BE2C (cell line): Measurements from ENCODE around the gene TMEM121B.

ENCODE experiments used
- DNase-seq: peaks from one replicate; pipeline ENCODE4 v3.0.0-alpha.2; 2020
- H3K27me3 ChIP-seq: fragments of 250-450 bp; sonication (Bioruptor Pico); 2 replicates; pipeline ENCODE4 v1.5.1; 2020; ENCODE audit warnings: mild to moderate bottlenecking
- H3K36me3 ChIP-seq: fragments of 250-450 bp; sonication (Bioruptor Pico); 2 replicates; pipeline ENCODE4 v1.5.1; 2020; ENCODE audit warnings: mild to moderate bottlenecking
- H3K4me1 ChIP-seq: fragments of 250-450 bp; sonication (Bioruptor Pico); 2 replicates; pipeline ENCODE4 v1.5.1; 2020
- H3K4me3 ChIP-seq: 2 replicates; pipeline ENCODE4 v1.5.1; 2011; ENCODE audit warnings: low read depth, low read length
- H3K9me3 ChIP-seq: fragments of 250-450 bp; sonication (Bioruptor Pico); 2 replicates; pipeline ENCODE4 v1.5.1; 2020
- TF ChIP-seq, protein P1 (sequence below): IDR thresholded peaks from 2 replicates; pipeline ENCODE4 v1.5.1; 2012; ENCODE audit warnings: mild to moderate bottlenecking, low read depth, low read length

TMEM121B gene

DNA sequence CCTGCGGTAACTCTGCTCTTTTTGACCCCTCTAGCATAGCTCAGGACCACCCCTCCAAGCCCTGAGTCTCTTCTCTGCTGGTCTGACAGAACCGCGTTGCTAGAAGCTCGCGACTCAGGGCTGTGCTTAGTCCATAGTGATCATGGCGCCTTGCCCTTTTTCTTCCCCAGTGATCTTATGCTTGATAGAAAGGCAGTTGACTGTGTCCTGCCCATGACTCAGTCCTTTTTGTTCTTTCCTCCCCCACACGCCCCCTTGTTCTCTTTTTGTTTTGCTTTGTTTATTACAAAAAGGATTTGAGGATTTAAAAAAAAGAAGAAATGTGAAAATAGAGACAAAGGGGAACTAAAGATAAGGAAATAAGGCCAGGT is 18.9 kb downstream of the TMEM121B start:
- DNase-seq, result no peak
- Histone ChIP-seq H3K36me3 (no peaks in the 10 kb centered on the region), H3K9me3 (no peaks in the 10 kb centered on the region), H3K4me1 (no peaks in the 10 kb centered on the region), H3K27me3 (no peaks in the 10 kb centered on the region), H3K4me3 (no peak overlapping the region)
- TF ChIP-seq, protein P1, sequence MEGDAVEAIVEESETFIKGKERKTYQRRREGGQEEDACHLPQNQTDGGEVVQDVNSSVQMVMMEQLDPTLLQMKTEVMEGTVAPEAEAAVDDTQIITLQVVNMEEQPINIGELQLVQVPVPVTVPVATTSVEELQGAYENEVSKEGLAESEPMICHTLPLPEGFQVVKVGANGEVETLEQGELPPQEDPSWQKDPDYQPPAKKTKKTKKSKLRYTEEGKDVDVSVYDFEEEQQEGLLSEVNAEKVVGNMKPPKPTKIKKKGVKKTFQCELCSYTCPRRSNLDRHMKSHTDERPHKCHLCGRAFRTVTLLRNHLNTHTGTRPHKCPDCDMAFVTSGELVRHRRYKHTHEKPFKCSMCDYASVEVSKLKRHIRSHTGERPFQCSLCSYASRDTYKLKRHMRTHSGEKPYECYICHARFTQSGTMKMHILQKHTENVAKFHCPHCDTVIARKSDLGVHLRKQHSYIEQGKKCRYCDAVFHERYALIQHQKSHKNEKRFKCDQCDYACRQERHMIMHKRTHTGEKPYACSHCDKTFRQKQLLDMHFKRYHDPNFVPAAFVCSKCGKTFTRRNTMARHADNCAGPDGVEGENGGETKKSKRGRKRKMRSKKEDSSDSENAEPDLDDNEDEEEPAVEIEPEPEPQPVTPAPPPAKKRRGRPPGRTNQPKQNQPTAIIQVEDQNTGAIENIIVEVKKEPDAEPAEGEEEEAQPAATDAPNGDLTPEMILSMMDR, result no peak

DNA sequence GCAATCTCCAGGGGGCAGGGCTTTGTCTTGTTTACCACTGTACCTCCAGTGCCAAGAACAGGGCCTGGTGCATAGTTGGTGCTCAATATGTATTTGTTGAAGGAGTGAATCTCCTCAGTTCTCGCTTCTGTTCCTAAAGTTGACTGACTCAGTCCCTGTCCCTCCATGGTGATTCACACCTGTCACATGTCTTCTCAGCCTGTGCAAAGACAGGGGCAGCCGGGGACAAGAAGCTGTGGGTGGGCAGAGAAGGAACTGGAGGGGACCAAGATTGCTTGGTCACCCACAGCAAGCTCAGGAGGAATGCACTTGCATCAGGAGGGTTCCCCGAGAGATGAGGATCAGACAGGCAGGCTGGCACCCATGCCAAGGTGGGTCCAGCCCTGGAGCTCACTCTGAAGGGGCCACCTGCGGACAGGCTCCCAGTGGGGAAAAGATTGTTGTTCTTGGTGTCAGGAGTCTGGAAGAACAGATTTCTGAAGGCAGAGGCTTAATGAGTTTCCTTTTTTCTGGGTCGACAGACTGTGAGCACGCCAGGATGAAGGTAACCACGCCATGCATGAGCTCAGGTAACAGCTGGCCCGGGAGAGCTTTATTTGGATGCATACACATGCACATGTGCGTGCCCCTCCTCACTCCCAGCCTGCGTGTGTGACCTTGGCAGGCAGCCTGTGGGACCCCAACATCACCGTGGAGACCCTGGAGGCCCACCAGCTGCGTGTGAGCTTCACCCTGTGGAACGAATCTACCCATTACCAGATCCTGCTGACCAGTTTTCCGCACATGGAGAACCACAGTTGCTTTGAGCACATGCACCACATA is 19.5 kb downstream of the TMEM121B start:
- Histone ChIP-seq H3K4me3 (no peak overlapping the region), H3K4me1 (no peaks in the 10 kb centered on the region), H3K27me3 (no peaks in the 10 kb centered on the region), H3K36me3 (no peaks in the 10 kb centered on the region), H3K9me3 (no peaks in the 10 kb centered on the region)
- TF ChIP-seq, protein P1, result no peak
- DNase-seq, result no peak

DNA sequence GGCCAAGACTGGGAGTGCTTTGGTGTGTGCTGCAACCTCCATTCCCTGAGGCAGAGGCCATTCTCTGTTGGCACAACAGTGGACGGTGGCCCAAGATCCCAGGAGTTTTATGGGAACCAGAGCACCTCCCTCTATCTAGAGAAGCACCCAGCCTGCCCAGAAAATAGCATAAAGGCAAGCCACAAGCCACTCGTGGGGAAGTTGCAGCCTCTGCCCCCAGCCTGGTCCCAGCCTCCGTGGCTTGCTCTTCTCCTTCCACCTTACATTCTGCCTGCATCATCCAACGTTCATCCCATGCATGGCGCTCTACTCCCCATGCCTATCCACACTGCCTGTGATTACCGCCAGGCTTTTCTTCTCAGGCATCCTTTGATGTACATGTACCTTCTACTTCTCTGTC is 20.5 kb downstream of the TMEM121B start:
- no peaks in the 10 kb centered on the region for H3K27me3 ChIP-seq
- no peaks in the 10 kb centered on the region for H3K4me1 ChIP-seq
- H3K36me3 ChIP-seq, result no peaks in the 10 kb centered on the region
- no peak for DNase-seq
- no peaks in the 10 kb centered on the region for H3K9me3 ChIP-seq
- H3K4me3 ChIP-seq, result no peak overlapping the region
- TF ChIP-seq, protein P1, result no peak

DNA sequence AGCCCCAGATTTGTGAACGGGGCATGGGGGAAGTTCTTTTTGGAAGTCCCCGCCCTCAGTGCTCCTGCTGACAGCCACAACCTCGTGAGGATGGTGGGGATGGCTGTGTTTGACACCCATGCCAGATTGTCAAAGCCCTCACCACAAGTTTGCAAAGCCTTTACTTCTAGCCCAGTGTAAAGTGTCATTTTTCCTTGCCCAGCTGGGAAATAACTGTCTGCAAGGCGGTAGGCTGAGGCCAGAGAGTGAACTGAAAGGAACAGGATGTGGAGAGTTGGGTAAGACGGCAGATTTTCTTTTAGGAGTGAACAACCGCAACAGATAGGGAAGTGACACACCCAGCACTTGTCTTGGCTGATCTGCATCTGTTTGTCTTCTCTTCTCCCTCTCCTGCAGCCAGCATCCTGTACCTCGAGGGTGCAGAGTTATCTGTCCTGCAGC is 22.8 kb downstream of the TMEM121B start:
- Histone ChIP-seq H3K4me1 (no peaks in the 10 kb centered on the region), H3K9me3 (no peaks in the 10 kb centered on the region; the same call in 1 of the 2 replicates), H3K36me3 (no peaks in the 10 kb centered on the region), H3K4me3 (no peak overlapping the region), H3K27me3 (no peaks in the 10 kb centered on the region)
- TF ChIP-seq, protein P1, result no peak
- DNase-seq, result no peak

DNA sequence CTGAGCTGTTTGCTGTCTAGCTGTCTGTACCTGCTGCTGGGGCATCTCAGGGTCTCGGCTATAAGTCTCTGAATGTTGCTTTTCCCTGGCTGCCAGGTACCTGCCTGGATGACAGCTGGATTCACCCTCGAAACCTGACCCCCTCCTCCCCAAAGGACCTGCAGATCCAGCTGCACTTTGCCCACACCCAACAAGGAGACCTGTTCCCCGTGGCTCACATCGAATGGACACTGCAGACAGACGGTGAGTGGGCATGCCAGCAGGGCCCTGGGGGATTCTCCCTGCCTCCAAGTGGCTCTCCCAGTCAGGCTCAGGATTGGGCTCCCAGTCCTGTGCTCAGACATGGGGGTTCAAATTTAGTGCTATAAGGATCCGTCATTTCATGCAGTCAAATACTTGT is 23.5 kb downstream of the TMEM121B start:
- Histone ChIP-seq H3K36me3 (no peaks in the 10 kb centered on the region), H3K4me3 (no peak overlapping the region), H3K9me3 (no peaks in the 10 kb centered on the region; the same call in 1 of the 2 replicates), H3K27me3 (no peaks in the 10 kb centered on the region), H3K4me1 (no peaks in the 10 kb centered on the region)
- TF ChIP-seq, protein P1, result no peak
- no peak for DNase-seq

DNA sequence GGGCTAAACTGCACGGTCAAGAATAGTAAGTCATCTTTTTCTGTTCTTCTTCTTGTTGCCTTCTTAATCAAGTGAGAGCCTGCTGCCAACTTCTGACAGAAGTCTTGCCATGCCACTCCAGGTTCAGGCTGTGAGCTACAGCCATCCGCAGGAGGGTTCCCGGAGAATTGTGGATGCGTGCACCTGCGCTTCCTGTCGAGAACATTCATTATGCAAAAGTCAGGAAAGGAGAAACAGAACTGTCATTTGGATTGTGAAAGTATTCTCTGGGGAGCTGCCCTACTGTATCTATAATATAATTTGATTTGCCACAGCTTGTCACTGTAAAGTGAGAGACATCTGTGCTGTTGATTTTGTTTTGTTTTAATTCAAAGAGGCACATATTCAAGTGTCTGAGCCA is 24.1 kb downstream of the TMEM121B start:
- H3K4me3 ChIP-seq, result no peak overlapping the region
- no peak for DNase-seq
- no peaks in the 10 kb centered on the region; the same call in 1 of the 2 replicates for H3K9me3 ChIP-seq
- no peaks in the 10 kb centered on the region for H3K4me1 ChIP-seq
- TF ChIP-seq, protein P1, result no peak
- no peaks in the 10 kb centered on the region for H3K36me3 ChIP-seq
- no peaks in the 10 kb centered on the region for H3K27me3 ChIP-seq
